RKO (cell line): ENCODE data around the gene SLC15A5.

Experiments
- DNase-seq: peaks from one replicate; pipeline ENCODE4 v3.0.0-alpha.2; 2016; ENCODE audit warnings: low spot score

Gene SLC15A5

DNA sequence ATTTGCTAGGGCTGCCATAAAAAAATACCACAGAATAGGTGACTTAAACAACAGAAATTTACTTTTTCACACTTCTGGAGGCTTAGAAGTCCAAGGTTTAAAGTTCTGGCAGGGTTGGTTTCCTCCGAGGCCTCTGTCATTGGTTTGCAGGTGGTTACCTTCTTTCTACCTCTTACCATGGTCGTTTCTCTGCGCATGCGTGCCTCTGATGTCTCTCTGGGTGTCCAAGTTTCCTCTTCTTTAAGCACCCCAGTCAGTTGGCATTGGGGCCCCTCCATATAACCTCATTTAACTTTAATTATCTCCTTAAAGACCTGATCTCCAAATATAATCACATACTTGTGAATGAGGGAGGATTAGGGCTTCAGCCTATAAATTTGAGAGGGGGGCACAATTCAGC lies 103.2 kb downstream of the SLC15A5 start:
- DNase-seq: no peak

DNA sequence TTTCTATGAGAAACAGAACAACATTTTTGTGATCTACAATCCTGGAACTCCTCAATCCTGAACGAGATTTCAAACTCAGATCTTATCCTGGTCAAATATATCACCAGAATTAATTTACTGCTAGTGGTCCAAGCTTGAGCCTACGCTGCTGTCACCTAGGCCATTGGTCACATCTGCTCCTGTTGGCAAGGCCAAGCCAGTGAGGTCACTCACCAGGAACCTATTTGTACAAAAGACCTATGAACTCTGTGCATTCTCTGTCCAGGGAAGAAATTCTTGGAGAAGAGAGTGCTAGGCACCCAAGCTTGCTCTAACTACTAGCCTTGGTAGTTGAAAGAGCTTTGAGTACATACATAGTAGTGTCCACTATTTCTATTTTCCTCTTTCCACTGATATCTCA lies 106.1 kb downstream of the SLC15A5 start:
- no peak for DNase-seq

DNA sequence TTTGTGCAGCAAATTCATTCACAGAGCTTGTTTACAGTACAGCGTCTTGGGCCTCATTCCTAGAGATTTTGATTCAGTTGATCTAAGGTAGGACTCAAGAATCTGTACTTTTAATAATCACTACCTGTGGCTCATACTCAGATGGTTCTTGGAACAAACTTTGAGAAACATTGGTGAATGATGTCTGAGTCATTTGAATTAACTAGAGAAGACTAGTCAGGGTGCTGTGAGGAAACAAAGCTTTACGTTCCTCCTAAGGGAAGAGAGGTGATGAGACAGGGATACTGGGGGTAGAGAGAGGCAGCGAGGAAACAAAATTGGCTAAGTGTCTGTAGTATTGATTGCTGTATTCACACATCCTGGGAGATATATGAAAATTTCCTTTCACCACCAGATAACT lies 109.4 kb downstream of the SLC15A5 start:
- DNase-seq: peak; percentile 5

- no peak for DNase-seq
Observed at GRCh38 chr12:16166563-16167470, 110.7 kb downstream of the SLC15A5 start.

DNA sequence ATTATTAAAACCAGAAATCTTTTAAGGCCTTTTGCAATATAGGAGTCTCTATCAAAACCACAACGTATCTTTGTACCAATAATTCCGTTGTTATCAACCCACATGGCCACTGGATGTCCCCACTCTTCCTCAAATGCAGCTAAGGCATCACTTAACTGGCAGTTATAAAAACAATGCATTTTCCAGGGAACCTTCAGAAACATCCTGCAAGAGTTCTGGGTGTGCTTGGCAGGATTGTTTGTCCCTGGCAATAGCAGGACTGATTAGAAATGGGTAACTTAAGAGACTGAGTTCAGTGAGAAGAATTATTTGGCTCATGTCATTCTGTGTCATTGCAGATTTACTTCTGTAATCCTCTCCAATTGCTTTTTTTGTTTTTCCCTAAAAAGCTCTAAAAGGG lies 112.0 kb downstream of the SLC15A5 start:
- DNase-seq: peak; percentile 70

DNA sequence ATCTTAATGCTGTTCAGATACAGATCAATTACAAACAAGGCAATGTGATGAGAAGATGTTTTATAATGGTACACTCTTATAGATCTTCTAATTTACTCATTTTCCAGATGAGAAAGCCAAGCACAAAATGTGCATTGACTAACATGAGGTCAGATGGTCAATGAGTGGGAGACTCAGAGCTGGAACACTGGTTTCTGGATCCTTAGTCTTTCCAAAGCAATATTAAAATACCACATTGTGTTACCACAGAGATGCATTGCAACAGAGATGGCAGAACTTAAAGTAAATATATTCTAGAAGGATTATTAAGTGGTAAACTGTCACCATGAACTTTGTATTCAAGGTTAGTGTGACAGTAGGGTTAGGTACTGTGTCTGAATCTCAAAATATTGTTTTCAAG lies 113.6 kb downstream of the SLC15A5 start:
- no peak for DNase-seq

DNA sequence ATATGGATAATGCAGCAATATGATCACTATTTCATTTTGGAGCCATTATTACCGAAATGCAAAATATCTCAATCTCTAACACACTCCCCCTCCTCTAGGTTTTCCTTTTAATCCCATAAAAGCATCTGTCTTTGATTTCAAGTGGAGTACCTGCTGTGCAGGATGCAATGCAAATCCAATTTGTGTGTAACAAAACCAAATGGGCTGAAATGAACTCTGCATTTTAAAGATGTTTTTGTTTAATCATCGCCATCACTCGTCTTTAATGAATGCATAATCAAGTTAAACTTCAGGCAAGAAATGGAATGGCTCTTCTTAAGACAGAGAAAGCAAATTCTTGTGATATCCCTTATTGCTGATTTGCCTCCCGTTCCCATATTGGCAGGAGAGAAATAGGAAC lies 114.3 kb downstream of the SLC15A5 start:
- no peak for DNase-seq

GRCh38 chr12:16159571-16159970 lies 117.9 kb downstream of the SLC15A5 start:
- no peak for DNase-seq

DNA sequence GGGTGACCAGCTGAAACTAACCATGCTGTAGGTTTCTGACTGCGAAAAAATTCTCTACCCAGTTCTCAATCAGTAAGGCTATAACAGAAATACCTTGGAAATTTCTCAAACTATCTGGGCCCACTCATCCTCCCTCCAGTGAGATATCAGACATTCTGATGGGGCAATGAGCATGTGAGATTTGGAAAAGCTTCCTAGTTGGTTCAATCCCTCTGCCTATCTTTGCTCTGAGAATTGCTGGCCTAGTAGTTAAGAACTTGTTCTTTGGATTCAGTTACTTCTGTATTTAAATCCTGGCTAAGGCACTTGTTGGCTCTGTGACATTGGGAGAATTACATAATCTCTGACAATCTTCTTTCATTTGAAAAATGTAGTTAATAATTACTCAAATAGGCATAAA lies 119.4 kb downstream of the SLC15A5 start:
- DNase-seq: no peak

GRCh38 chr12:16155938-16156337 lies 121.5 kb downstream of the SLC15A5 start:
- DNase-seq: no peak

DNA sequence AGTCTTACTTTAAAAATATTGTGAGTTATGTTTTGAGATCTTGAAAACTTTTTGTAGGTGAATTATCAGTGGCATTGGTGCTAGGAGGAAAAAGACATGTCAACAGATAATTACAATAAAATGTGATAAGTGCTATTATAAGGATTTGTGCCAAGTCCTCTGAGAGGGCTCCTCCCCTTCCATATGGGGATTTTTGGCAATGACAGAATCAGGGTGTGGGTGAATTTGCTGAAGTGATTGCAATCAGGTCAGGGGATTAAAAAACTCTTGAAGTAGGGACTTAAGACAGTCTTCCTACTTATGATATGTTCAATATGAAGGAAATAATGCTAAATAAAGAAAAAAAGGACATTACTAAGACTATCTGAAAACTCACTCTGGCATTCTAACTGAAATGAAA lies 122.5 kb downstream of the SLC15A5 start:
- no peak for DNase-seq

GRCh38 chr12:16152885-16153673 lies 124.4 kb downstream of the SLC15A5 start:
- no peak for DNase-seq

DNA sequence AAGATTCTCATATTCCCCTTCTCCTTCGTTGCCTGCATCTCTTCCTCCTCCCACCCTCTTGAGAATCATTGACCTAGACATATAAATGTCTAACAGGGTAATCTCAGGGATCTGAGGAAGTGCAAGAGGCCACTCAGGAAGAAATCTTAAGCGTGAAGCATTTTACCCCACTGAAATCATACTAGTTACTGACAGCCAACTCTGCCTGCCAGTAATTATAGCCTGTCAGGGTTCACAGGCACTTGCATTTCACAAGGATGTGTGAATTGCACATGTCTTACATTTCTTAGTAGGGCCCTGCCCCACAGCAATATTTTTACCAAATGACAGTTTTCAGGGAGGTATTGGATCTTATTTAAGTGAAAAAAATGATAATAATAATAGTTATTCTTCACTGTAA lies 127.2 kb downstream of the SLC15A5 start:
- no peak for DNase-seq

- no peak for DNase-seq
Observed at GRCh38 chr12:16148938-16149337, 128.5 kb downstream of the SLC15A5 start.
